Panc1 (cell line): ENCODE measurements around the gene USB1. TPM values are rescaled to one million over a fixed set of nuclear protein-coding genes. Genes with fewer than 3 reads are reported as not detected.

Source experiments
- ATAC-seq: fragments of 200-7000 bp; cut with Tn5 transposase; 2 replicates; pipeline ENCODE4 v1.9.1; 2020; ENCODE audit warnings: mild to moderate bottlenecking, moderate library complexity
- BruUV-seq: library from RNA; stranded (reverse); fragments of 400-500 nt; replicated peaks from 2 replicates; lab custom pipeline; 2021; lab: Mats Ljungman, UMichigan
- CTCF ChIA-PET: fragments of 300-600 bp; sonication (Branson Sonifier 250); formaldehyde crosslinking; loops from one replicate; lab custom pipeline; 2022; ENCODE audit warnings: antibody characterized with exemption; lab: Charles Lee
- POLR2A ChIA-PET: fragments of 300-600 bp; sonication (Branson Sonifier 250); formaldehyde crosslinking; loops from one replicate; lab custom pipeline; 2022; ENCODE audit warnings: antibody characterized with exemption; lab: Charles Lee
- DNase-seq: peaks from one replicate; pipeline ENCODE4 v3.0.0-alpha.2; 2010; ENCODE audit warnings: low read depth, low spot score
- H3K27ac ChIP-seq: 2 replicates; pipeline ENCODE4 v1.5.1; 2011; ENCODE audit warnings: mild to moderate bottlenecking, low read length, inconsistent platforms
- H3K27me3 ChIP-seq: fragments of 200-500 bp; sonication (Bioruptor generic); 2 replicates; pipeline ENCODE4 v1.6.0; 2014; ENCODE audit warnings: low read length, inconsistent platforms; ENCODE audit not compliant: control insufficient read depth, insufficient read depth
- H3K36me3 ChIP-seq: fragments of 200-500 bp; sonication (Bioruptor generic); 2 replicates; pipeline ENCODE4 v1.5.1; 2014; ENCODE audit warnings: inconsistent platforms, mild to moderate bottlenecking, low read length, moderate library complexity; ENCODE audit not compliant: control insufficient read depth, insufficient read depth
- H3K4me1 ChIP-seq: 2 replicates; pipeline ENCODE4 v1.5.1; 2011; ENCODE audit warnings: inconsistent platforms, mild to moderate bottlenecking, low read length, moderate library complexity; ENCODE audit not compliant: control insufficient read depth, insufficient read depth
- H3K4me3 ChIP-seq, 2 experiments: 2 replicates each; pipeline ENCODE4 v1.5.1; 2011 to 2012; ENCODE audit warnings: low read depth in 2 of 2, low read length in 2 of 2, mild to moderate bottlenecking in 2 of 2, inconsistent platforms in 1 of 2, moderate library complexity in 1 of 2
- H3K9me3 ChIP-seq: fragments of 200-500 bp; sonication (Bioruptor generic); 2 replicates; pipeline ENCODE4 v1.5.1; 2014; ENCODE audit warnings: low read depth, mild to moderate bottlenecking, inconsistent platforms, low read length, moderate library complexity; ENCODE audit not compliant: control insufficient read depth, insufficient read depth
- CTCF ChIP-seq: fragments of 450-650 bp; IDR thresholded peaks from 2 replicates; pipeline ENCODE4 v1.5.1; 2017; ENCODE audit warnings: mild to moderate bottlenecking
- POLR2AphosphoS5 ChIP-seq: IDR thresholded peaks from 2 replicates; pipeline ENCODE4 v1.6.1; 2012; ENCODE audit warnings: mild to moderate bottlenecking, low read depth, low read length, moderate library complexity
- REST ChIP-seq, 2 experiments: IDR thresholded peaks; 2 replicates each; pipeline ENCODE4 v1.6.1; 2011 to 2012; ENCODE audit warnings: low read depth in 2 of 2, control low read depth in 1 of 2, low read length in 1 of 2, mild to moderate bottlenecking in 1 of 2, moderate library complexity in 1 of 2; ENCODE audit not compliant: insufficient read depth in 1 of 2
- SIN3A ChIP-seq: IDR thresholded peaks from 2 replicates; pipeline ENCODE4 v1.6.1; 2012; ENCODE audit warnings: low read depth, mild to moderate bottlenecking, low read length, moderate library complexity, borderline replicate concordance; ENCODE audit not compliant: insufficient read depth
- TCF7L2 ChIP-seq: IDR thresholded peaks from 2 replicates; pipeline ENCODE4 v1.6.1; 2011; ENCODE audit warnings: mild to moderate bottlenecking, low read depth, low read length, inconsistent platforms
- in situ Hi-C: cut with HindIII; loops from 2 replicates; pipeline ENCODE4 v1.10.0; 2016; ENCODE audit warnings: low sequenced_read_pairs, low pct_unique_long_range_greater_than_20kb
- intact Hi-C: fragments of 100-400 bp; cut with micrococcal nuclease; formaldehyde crosslinking; loops from one replicate; pipeline ENCODE4 v1.10.0; 2022; ENCODE audit not compliant: unreplicated experiment
- total RNA-seq: library from RNA; stranded (reverse); gene quantifications from one replicate; pipeline ENCODE4 v1.2.1, GENCODE V29; 2021; ENCODE audit not compliant: unreplicated experiment

USB1 gene
- total RNA-seq, 1 experiment from 2014 or later: 58.2 TPM

- ChIA-PET POLR2A (no interaction called here), CTCF (no interaction called here)
- ATAC-seq: no peak
- no peaks in the 10 kb centered on the region for H3K9me3 ChIP-seq
- in situ Hi-C loops: no loop called here
- no peaks in the 10 kb centered on the region for H3K36me3 ChIP-seq
- no peaks in the 10 kb centered on the region for H3K27me3 ChIP-seq
- no peak overlapping the region for H3K4me3 ChIP-seq
- no peaks in the 10 kb centered on the region for H3K4me1 ChIP-seq
- H3K27ac ChIP-seq: no peak overlapping the region
- intact Hi-C loops: no loop called here
- no TSS peak for BruUV-seq
- DNase-seq: no peak
- TF ChIP-seq POLR2AphosphoS5: no peak
- TF ChIP-seq REST (IDR thresholded peaks at IDR 0.05; ENCODE audit: insufficient read depth in 1 of 2, low read depth in 2 of 2, low read length in 1 of 2): no peak
- TF ChIP-seq CTCF: no peak
- no peak for TF ChIP-seq TCF7L2
- TF ChIP-seq SIN3A: no peak
These were observed 42.1 kb upstream of the USB1 start for GRCh38 chr16:57959121-57959520.

DNA sequence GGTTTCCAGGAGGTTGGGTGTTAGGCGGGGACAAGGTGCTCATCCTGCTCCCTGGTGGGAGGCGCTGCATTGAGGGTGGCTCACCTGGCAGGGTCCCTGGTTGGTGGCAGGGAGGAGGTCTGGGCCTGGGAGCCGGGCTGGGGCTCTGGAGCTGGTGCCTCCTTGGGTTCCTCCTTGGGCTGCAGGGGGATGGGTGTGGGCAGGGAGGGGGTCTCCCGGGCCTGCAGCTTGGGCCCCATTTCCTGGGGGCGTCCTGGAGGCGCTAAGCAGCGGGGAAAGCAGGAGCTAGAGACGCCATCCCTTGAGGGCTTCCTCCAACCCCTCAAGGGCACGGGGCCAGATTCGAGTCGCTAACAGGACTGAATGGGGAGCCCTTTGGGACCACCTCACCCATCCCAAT, 41.4 kb upstream of the USB1 start:
- no peak for ATAC-seq
- intact Hi-C loops: no loop called here

More for the DNA sequence above, 41.4 kb upstream of the USB1 start:
- Histone ChIP-seq H3K4me3 (no peak overlapping the region), H3K4me1 (no peaks in the 10 kb centered on the region), H3K36me3 (no peaks in the 10 kb centered on the region), H3K27me3 (no peaks in the 10 kb centered on the region), H3K27ac (no peak overlapping the region), H3K9me3 (no peaks in the 10 kb centered on the region)
- CTCF ChIA-PET: no interaction called here
- no peak for DNase-seq
- BruUV-seq: no TSS peak
- TF ChIP-seq CTCF (no peak), POLR2AphosphoS5 (no peak), REST (IDR thresholded peaks at IDR 0.05; ENCODE audit: insufficient read depth in 1 of 2, low read depth in 2 of 2, low read length in 1 of 2) (no peak), SIN3A (no peak), TCF7L2 (no peak)
- POLR2A ChIA-PET: no interaction called here
- in situ Hi-C loops: no loop called here
